Stimulated activated CD8-positive, alpha-beta memory T cell treated with anti-CD3 and anti-CD28 coated beads, Interleukin-2, amount 100 ng/mL, for 48 hours (primary cell): ENCODE measurements around the gene POLA2.
A peak's percentile ranks its signal among the peaks of the same experiment; 100 is the strongest.
"Not testable (repeated sequence)": the region's sequence is repeated elsewhere in the genome, so short reads cannot be mapped to it uniquely, and the experiment has no call there.

Experiments used
- DNase-seq, 2 donors: peaks; one replicate each; pipeline ENCODE4 v3.0.0-alpha.2; 2020; ENCODE audit warnings: low read depth in 2 of 2

Gene POLA2

DNA sequence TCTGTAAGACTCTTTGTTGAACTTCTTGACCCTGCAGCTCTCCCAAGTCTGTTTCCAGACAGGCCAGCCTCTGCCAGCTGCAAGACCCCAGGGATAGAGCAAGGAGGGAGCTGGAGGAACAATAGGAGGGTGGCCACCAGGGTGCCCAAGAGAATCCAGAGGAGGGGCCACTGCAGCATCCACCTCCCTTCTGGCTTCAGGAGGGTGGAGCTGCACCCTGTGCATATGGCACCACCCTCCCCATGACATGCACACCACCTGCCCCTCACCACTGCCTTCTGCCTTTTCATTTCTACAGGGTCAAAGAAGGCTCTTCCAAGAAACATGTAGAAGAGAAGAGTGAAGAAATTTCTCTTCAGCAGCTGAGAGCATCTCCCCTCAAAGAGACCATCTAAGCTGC is 20.1 kb upstream of the POLA2 start:
- DNase-seq: no peak

DNA sequence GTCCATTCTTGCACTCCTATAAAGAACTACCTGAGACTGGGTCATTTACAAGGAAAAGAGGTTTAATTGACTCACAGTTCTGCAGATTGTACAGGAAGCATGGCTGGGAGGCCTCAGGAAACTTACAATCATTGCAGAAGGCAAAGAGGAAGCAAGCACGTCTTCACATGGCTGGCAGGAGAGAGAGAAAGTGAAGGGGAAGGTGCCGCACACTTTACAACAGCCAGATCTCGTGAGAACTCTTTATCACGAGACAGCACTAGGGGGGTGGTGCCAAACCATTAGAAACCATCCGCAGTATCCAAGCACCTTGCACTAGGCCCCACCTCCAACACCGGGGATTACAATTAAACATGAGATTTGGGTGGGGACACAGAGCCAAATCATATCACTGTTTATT is 19.4 kb upstream of the POLA2 start:
- no peak for DNase-seq

DNA sequence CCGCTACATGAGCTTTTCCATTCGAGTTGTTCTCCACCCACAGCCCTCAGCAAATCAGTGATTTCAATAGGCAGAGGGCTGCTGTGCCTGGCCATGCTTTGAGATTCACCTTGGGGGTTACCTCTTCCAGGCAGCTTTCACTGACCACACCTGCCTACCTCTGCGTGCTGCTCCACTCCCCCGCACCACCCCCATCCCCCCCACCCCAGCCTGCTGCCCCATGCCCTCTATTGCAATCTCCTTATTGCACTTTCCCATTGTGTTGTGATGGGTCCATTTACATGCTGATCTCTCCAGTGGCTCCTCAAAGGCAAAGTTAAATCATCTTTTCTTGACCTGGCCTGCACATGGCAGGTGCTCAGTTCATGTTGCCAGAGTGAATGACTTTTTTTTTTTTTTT is 18.0 kb upstream of the POLA2 start:
- DNase-seq: no peak

DNA sequence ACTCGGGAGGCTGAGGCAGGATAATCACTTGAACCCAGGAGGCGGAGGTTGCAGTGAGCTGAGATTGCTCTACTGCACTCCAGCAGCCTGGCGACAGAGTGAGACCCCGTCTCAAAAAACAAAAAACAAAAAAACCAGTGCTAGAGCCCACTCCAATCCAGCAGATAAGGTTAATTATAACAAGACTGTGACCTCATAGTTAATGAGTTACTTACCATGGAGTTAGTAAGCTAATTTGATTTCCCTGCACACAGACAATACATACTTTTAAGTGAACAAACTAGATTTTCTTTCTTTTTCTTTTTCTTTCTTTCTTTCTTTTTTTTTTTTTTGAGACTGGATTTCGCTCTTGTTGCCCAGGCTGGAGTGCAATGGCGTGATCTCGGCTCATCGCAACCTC is 16.7 kb upstream of the POLA2 start:
- not testable (repeated sequence) for DNase-seq

DNA sequence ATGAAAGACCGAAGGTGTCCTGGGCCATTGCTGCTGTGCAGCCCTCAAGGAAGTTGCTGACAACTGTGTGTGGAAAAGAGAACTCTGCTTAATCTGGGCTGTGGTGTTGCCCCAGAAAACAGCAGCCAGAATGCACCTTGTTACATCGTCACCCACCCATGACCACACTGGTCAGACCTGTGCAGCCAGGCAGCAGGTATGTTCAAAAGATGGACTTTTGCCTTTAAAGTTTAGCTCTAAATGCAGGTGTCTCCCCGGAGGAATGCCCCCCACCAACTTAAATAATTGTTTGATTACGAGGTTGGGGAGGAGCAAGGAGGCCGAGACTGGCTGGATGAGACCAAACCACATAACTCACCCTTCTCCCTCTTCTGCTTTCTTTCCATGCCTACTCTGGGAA is 15.3 kb upstream of the POLA2 start:
- no peak for DNase-seq

DNA sequence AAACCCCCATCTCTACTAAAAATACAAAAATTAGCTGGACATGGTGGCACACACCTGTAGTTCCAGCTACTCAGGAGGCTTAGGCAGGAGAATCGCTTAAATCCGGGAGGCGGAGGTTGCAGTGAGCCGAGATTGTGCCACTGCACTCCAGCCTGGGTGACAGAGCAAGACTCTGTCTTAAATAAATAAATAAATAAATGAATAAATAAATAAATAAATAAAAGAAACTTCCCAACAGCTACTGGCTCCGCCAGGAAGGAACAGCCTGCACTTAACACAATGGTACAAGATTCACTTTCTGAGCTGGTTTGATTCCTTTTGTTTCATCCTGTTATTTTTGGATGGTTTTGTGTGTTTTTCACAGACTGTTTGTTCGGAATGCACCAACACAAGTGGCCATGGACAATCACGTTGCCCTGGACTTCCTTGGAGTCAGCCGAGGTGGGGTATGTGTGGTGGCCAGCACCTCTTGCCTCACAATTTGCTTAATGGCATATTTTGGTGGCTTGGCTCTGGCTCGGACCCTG is 13.5 kb upstream of the POLA2 start:
- DNase-seq: not testable (repeated sequence)

DNA sequence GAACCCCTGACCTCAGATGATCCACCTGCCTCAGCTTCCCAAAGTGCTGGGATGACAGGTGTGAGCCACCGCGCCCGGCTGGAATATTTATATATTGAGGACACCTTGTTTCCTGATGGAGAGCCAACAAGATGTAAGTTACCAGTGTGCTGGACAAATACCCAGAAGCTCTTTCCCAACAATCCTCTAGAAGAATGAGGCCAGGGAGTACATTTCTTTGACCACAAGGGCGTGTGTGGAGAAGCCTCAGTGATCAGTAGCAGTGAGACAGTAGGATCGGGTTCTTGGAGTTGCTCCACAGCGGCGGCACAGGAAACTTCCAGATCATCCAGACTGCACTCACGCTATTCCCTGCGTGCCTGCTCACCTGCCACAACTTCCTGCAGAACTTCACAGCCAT is 10.3 kb upstream of the POLA2 start:
- DNase-seq: no peak

DNA sequence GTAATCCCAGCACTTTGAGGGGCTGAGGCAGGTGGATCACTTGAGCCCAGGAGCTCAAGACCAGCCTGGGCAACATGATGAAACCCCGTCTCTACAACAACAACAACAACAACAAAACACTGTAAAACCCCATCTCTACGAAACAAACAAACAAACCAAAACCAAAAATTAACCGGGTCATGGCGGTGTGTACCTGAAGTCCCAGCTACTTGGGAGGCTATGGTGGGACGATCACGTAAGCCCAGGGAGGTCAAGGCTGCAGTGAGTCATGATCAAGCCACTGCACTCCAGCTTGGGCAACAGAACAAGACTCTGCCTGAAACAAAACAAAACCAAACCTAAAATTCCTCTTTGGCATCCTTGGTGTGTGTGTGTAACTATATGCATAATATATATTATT is 7.0 kb upstream of the POLA2 start:
- DNase-seq: no peak

DNA sequence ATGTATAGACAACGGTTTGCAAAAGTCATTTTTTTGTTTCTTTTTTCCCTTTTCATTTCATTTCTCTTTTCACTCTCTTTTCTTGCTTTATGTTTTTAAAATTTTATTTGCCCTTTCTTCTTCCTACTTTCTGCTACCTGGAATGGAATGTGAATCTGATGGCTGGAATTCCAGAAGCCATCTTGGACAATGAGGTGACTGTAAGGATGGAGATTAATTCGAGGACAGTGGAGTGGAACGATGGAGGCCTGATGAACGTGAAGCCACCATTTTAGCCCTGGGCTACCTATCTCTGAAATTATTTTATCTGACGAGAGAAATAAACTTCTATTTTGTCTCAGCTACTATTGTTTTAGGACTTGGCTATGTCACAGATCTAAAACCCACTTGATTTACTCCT is 2.8 kb upstream of the POLA2 start:
- DNase-seq: no peak

DNA sequence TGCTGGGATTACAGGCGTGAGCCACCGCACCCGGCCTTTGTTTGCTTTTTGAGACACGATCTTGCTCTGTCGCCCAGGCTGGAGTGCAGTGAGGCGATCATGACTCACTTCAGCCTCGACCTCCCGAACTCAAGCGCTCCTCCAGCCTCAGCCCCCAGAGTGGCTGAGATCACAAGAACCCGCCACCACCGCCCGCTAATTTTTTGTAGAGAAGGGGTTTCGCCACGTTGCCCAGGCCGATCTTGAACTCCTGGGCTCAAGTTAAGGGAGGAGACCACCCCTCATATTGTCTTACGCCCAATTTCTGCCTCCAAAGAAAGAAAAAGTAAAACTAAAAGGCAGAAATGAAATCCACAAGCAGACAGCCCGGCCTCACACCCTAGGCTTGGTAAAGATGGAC is 1.5 kb upstream of the POLA2 start:
- no peak for DNase-seq

DNA sequence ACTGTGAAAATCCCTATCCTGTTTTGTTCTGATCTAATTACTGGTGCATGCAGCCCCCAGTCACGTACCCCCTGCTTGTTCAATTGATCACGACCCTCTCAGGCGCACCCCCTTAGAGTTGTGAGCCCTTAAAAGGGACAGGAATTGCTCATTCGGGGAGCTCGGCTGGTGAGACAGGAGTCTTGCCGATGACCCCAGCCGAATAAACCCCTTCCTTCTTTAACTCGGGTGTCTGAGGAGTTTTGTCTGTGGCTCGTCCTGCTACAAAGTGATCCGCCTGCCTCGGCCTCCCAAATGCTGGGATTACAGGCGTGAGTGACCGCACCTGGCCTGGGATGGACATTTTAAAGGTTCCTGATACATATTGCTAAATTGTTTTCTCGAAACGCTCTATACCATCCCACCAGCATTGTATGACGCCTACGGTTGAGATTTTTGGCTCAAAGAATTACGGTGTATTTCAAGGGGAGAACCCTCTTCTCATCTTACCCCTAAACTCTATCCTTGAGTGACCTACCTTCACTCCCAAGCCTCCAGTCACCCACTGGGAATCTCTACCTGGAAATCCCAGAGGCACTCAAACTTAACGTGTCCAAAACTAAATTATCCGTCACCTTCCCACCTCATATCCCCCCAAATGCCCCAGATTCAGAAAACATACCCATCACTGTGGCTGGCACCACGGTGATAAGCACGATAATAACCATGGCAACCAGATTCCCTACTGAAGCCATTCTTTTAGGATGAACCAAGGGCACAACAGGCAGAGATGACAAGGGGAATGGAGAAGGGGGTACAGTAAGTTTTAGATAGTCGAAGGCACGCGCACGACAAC is 789 bp upstream of the POLA2 start:
- no peak for DNase-seq

DNA sequence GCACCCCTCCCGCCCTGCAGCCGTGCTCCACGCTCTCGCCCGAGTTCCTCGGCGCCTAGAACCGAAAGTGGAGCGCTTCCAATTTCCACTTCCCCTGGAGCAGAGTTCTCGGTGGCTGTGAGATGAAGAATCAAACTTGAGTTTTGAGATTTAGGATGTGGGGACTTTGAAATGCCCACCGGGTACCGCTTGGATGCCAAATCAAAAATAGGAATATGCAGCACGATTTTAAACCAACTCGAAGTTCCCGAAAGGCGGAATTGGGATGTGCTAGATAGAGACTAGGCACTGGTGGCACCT is 569 bp downstream of the POLA2 start:
- DNase-seq: no peak

DNA sequence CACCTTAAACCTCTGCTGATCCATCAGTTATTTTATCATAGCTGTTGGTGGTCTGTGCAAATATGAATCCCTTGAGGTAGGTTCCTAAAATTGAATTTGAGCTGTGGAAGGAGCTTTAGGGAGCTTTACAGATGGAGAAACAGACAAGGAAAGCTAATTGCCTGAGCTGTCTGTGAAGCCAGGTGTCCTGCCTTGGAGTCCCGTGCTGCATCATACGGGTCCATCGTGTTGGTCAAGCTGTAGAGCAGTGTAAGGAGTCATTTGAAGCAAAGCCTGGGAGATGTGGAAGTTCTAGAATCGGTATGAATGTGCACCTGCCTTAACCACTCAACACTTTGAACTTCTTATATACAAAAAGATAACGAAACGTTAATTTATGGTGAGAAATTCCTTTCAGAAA is 1.0 kb downstream of the POLA2 start:
- DNase-seq: no peak

DNA sequence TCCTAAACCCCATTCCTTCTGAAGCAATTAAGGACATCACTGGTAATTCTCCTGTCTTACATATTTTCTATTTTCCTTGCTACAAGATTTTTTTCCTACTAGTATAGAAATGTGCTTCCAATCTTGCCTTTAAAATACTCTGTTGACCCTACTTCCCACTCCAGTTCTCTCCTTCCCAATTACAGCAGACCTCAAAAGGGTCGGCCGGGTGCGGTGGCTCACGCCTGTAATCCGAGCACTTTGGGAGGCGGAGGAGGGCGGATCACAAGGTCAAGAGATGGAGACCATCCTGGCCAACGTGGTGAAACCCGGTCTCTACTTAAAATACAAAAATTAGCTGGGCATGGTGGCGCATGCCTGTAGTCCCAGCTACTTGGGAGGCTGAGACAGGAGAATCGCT is 3.0 kb downstream of the POLA2 start:
- not testable (repeated sequence) for DNase-seq

DNA sequence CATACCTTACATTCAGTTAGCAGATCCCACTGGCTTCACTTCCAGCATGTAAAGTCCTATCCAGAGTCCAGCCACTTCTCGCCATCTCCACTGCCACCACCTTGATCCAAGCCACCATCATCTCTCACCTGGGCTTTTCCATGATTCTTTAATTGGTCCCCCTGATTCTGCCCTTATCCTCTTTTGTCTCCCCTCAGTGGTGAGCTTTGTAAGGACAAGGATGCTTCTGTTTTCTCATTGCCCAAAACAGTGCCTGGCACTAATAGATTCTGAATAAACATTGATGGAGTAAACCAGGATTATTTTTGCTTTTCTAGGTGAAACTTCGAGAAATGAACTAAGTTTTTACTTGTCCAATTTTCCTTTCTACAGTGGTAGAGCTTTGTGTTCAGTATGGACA is 4.4 kb downstream of the POLA2 start:
- no peak for DNase-seq

DNA sequence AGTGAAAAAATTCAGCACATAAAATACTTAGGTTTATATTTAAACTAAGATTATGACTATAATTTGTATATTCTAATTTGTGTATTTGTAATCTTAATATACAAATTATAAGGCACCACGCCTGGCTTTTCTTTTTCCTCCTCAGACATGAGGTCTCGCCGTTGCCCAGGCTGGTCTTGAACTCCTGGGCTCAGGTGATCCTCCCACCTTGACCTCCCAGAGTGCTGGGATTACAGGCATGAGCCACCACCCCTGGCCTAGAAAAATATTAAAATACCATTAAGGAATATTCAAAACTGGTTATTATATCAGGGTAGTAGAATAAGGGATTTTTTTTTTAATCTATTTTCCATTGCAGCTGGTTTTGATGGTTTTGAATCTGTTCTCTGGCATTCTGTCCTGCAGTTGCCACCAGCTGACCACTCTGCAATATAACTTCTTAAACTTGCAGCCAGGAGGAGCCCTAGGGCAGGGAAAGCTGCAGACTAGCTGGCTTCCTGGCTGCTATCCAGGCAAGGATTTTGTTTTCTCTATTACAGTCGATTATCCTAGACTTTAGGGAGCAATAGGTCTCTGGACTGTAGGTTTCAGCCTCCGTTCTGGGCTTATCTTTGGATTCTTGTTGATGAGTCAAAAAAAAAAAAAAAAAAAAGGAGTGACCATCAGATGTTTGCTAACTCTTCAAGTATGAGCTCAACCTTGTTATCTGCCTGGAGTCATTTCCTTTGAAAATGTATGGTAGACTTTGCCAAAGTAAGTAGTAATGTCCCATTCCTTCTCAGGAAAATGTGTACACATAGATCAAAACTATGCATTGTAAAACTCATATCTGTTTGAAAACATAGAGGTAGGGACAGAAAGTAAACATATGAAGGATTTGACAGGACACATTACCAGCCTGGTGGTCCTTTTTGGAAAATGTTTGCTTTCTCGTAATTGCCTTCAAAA is 13.2 kb downstream of the POLA2 start:
- no peak for DNase-seq

DNA sequence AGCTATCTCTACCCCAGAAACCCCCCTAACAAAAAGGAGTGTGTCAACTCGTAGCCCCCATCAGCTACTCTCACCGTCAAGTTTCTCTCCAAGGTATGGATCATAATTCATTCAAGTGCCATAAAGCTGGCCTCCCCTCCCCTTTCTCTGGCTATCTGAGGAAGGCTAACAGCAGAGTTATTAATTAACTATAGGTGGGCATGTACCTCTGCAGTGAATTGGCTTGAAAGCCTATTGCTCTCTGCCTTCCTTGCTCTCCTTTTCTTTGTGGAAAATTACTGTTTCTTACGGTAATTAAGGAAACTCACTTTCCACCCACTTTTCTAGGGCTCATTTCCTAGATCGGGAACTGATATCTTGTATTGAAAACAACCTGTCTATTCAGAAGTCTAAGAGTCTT is 14.1 kb downstream of the POLA2 start:
- DNase-seq: no peak

DNA sequence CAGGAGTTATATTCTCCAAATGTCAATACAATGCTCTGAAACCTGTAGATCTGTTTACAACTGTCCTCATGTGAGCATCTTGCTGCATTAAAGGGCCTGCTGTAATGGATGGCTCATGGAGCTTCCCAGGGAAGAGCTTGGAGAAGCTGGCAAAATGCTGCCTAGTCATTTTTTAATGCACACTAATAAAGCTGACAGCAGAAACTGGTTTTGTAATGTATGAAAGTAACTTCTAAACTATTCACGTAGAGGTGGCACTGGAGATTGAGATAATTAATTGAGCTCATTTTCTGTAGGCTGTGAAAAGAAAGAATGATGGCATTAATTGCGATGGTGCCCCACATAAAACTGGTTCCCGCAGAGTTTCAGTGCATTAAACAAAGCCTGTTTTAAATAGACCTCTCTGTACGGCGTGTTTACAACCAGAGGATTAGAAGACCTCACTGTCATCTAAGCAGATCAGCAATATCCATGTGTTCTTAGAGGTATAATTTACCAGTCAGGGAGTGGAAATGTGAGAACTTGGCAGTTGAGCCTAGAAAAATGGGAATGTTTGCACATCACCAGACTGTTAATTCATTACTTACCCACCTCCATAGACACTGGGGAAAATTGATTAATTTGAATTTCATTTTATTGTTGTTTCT is 16.0 kb downstream of the POLA2 start:
- no peak for DNase-seq

DNA sequence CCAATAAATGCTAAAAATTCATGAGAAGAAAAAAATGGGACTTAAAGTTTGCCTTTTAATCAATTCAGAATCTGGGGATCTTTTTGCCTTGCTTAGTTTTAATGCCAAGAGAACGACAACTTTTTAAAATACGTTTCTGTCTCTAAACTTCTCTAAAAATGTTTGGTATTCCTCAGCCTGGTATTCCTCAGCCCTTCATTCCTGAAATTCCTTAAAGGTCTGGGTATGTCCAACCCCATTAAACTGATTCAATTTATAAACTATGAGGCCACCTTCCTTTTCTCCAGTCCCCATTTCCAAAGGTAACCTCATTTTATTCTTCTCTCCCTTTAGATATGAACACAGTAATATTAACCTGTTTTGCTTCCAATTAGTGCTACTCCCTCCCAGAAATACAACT is 16.6 kb downstream of the POLA2 start:
- DNase-seq: no peak

DNA sequence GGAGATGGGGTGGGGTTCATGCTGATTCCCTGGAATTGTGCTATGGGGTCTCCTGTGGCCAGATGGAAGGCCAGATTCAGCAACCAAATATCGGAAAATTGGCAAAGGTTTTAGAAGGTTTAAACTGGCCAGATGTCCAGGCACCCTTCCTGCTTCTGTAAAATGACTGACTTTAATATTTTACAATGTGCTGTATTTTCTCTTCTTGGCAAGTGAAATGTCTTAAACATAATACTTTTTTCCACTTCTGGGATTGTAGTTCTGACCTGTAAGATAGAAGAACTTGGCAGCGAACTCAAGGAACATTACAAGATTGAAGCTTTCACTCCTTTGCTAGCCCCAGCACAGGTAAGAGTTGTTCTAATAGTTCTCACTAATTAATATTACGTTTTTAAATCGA is 17.5 kb downstream of the POLA2 start:
- DNase-seq: no peak

DNA sequence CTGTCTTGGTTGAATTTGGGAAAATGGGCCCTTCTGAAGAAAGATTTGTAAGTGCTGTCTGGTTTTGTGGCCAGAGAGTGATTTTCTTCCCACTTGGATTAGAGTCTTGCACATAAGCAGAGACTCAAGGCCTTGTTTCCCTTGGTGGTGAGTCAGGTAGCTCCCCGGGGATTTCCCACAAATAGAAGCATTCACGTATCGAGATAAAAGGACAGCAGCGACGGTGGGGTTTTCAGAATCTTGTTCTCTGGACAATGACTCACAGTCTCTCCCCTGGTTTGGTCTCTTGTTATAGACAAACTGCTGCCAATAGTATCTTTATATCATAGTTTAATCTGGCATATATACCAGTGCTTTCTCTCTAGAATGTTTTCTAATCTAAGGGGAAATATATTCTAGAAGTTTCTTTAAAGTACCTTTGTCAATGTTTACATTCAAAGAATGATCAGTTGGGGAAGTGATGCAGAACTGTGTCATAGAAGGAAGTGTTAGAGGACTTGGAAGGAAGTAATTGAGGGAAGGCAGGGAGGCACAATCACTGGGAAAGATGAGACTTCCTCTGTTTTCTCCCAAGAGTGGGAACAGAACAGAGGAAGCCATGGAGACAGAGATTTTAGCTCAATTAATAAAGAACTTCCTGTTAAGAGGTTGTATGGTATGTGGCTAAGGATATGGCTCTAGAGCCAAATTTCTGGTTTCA is 18.1 kb downstream of the POLA2 start:
- peak; percentile 21 to 34 for DNase-seq

DNA sequence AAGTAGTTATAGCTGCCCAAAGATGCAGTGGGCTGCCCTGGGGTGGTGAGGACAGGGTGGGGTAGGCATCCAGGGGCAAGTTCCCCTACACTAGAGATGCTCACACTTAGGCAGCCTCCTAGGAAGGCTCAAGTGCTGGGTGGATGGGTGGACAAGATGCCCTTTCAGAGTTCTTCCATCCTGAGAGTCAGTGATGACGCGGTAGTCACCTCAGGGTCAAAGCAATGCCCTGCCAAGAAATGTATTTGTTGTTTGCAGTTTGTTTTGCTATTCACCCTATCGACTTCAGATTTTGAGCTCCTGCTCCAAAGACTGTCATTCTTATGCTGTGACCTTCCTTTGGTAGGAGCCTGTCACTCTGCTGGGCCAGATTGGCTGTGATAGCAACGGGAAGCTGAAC is 18.9 kb downstream of the POLA2 start:
- no peak for DNase-seq
